ENCODE results near the gene DCST1.

Gene DCST1

DNA sequence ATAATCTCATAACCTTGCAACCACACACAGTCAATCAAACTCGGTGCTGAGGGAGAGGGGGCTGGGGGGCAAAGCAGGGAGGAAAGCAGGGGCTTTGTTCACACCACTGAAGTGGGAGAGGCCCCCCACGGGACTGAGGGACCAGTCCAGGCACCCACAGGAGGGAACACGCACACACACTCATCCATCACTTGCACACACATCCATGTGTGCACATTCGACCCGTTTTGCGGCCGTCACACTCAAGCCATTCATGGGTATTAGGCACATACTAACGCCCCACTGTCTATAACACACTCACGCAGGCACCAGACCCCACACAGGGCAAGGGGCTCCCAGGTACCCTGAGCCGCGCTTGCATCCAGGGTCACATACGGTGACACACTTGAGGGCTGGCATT, 59.0 kb downstream of the DCST1 start:
- DNase-seq = no peak

DNA sequence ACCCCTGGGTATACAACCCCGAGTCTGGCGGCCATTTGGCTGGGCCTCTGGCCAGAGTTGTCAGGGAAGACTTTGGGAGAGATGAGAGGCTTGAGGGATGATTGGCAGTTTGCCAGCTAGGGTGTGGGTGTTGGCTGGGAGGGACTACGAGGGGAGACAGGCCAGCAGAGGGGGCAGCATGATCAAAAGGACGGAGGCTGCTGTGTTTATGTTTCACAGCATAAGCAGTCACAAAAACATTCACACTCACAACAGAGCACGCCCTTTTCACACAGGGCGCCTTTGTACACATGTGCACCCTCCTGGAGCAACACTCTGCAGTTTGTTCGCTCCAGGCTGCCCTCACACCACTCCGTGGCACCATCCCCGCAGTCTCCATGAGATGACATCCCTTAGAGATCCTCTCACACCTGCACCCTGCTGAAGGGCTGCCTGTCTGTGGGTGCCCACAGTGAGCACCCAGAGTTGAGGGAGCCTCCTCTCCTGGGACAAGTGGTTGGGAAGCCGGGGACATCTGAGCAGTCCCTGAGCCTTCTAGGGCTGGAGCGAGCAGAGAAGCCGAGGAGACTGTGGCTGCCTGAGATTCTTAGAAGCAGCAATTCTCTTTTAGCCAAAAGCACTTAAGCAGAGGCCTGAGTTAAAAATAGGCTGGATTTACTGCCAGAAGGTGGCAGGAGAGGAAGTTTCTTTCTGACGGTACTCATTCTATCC, 60.4 kb downstream of the DCST1 start:
- DNase-seq = peak; percentile 85 to 91

DNA sequence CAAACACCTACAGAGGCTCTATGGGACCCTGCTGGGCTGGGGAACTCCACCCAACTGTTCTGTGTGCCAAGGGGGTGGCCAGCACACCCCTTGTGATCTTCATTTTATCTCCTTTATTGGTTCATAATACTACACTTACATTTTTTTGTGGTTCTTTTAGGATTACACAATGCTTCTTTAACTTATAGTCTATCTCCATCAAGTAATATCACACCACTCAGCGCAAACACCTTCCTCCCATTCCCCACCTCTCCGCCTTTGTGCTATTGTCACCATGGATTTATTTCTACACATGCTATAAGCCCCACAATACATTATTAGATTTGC, 61.0 kb downstream of the DCST1 start:
- DNase-seq = no peak

DNA sequence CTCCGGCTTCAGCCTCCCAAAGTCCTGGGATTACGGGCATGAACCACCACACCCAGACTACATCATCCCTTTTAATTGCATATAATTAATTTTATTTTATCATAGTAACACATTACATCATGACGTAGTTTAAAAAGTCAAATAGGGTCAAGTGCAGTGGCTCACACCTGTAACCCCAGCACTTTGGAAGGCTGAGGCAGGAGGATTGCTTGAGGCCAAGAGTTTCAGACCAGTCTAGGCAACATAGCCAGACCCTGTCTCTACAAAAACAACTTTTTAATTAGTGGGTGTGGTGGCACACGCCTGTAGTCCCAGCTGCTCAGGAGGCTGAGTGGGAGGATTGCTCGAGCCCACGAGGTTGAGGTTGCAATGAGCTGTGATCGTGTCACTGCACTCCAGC, 65.7 kb downstream of the DCST1 start:
- DNase-seq = no peak
